ENCODE measurements around the gene SCGN. TPM values are rescaled to one million over a fixed set of nuclear protein-coding genes. Genes with fewer than 3 reads are reported as not detected.

SCGN gene
- total RNA-seq, 2 donors from 2014 or later, result 1.4 to 8.5 TPM

Other genes starting within 250 kb of the SCGN start
- gene SLC17A4, start 102.5 kb downstream of the SCGN start, total RNA-seq, result not detected
- gene SLC17A1, start 179.8 kb downstream of the SCGN start, total RNA-seq, result not detected
- gene SLC17A3, start 222.0 kb downstream of the SCGN start, total RNA-seq, result not detected